ENCODE results near the gene NDFIP2.

Gene NDFIP2

DNA sequence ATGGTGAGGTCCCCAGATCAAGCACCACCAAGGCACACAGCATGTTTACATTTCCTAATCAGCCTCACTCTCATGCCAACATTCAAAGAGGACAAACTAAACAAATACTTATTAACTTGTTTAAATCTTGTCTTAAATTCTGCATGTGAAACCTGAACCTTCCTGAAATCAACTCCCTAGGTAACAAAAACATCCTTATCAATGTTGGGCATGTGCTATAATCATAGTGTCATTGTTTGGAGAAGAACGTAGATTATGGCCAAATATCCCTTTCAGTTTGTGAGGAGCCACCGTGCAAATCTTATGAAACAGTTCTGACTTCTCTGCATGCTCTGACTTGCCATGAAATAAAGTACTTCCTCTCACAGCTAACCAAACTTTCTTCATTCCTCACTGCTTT is 123.8 kb downstream of the NDFIP2 start:
- DNase-seq, result no peak

All from CD4-positive, alpha-beta T cell treated with Interferon alpha-2 for 1 hour (primary cell).